Activated naive CD4-positive, alpha-beta T cell treated with anti-CD3 and anti-CD28 coated beads, Interleukin-2, amount 50 U/mL, for 24 hours (primary cell): ENCODE results near the gene MACROD2.

ENCODE experiments used
- H3K27ac Mint-ChIP-seq: one replicate; pipeline ENCODE4 v1.8.0; 2021; ENCODE audit warnings: mild to moderate bottlenecking, mixed read lengths
- H3K27me3 Mint-ChIP-seq: one replicate; pipeline ENCODE4 v1.8.0; 2021; ENCODE audit warnings: mixed read lengths
- H3K36me3 Mint-ChIP-seq: one replicate; pipeline ENCODE4 v1.8.0; 2021; ENCODE audit warnings: mixed read lengths
- H3K4me1 Mint-ChIP-seq: one replicate; pipeline ENCODE4 v1.8.0; 2021; ENCODE audit warnings: mixed read lengths
- H3K4me3 Mint-ChIP-seq: one replicate; pipeline ENCODE4 v1.8.0; 2021; ENCODE audit warnings: mild to moderate bottlenecking, mixed read lengths
- H3K9me3 Mint-ChIP-seq: one replicate; pipeline ENCODE4 v1.8.0; 2021; ENCODE audit warnings: mixed read lengths

The MACROD2 gene

DNA sequence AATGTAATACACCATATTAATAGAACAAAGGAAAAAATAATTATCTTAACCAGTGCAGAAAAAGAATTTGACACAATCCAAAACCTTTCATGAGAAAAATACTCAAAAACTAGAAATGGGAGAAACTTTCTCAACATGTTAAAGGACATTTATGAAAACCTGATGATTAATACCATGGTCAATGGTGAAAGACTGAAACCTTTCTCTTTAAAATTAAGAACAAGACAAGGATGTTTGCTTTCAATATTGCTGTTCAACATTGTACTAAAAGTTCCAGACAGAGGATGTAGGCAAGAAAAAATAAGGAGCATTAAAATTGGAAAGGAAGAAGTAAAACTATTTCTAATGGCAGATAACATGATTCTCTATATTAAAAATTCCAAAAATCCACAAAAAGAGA lies 1323.4 kb downstream of the MACROD2 start:
- H3K4me3 Mint-ChIP-seq, result no peak overlapping the region

DNA sequence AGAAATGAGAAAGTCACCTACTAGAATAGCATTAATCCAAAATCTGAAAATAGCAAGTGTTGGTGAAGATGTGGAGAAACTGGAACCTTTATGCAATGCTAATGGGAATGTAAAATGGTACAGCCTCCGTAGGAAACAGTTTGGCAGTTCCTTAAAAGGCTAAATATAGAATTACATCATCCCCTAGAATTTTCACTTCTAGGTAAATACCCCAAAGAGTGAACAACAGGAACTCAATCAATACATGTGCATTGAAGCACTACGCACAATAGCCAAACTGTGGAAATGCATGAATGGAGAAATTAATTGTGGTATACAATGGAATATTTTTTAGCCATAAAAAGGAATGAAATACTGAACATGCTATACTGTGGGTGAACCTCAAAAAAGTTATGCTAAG lies 1324.1 kb downstream of the MACROD2 start:
- Mint-ChIP-seq H3K4me3 (no peak overlapping the region), H3K36me3 (no peaks in the 10 kb centered on the region), H3K9me3 (no peaks in the 10 kb centered on the region), H3K27ac (no peak overlapping the region), H3K27me3 (no peaks in the 10 kb centered on the region), H3K4me1 (no peaks in the 10 kb centered on the region)

More for the DNA sequence above, 1323.4 kb downstream of the MACROD2 start:
- H3K4me1 Mint-ChIP-seq, result no peaks in the 10 kb centered on the region
- H3K27ac Mint-ChIP-seq, result no peak overlapping the region
- no peaks in the 10 kb centered on the region for H3K27me3 Mint-ChIP-seq
- H3K9me3 Mint-ChIP-seq, result no peaks in the 10 kb centered on the region
- no peaks in the 10 kb centered on the region for H3K36me3 Mint-ChIP-seq

DNA sequence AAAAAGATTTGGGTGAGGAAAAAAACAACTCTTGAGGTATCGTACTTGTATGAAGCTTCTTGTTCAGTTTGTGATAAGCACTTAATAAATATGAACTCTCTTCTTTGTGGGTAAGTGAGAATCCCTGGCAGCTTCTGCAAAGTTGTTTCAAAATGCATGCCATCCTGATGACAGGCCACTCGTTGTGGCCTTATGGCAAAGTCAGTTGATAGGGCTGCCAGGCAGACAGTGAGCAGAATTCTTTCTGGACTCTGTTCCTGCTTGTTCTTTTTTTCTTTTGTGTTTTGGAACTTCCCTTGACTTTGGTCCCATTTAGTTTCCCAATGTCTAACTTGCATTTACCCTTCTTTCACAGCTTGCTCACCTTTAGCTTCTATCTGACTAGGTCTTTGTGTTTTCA lies 1325.6 kb downstream of the MACROD2 start:
- H3K36me3 Mint-ChIP-seq, result no peaks in the 10 kb centered on the region

DNA sequence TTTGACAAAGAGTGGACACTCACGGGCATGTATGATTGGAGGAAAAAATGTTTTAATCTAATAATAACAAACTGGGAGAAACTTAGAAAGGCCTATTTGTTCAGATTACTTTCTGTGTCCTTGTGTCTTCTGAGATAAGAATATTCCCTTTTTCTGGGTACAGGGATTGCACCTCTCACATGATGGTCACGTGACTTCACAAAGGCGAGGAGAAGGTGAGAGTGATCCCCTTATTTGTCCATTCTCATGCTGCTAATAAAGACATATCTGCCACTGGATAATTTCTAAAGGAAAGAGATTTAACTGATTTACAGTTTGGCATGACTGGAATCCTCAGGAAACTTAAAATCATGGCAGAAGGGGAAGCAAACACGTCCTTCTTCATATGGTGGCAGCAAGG lies 1331.8 kb downstream of the MACROD2 start:
- H3K4me3 Mint-ChIP-seq, result no peak overlapping the region
- no peak overlapping the region for H3K27ac Mint-ChIP-seq

More for the DNA sequence above, 1325.6 kb downstream of the MACROD2 start:
- Mint-ChIP-seq H3K4me1 (no peaks in the 10 kb centered on the region), H3K4me3 (no peak overlapping the region), H3K27ac (no peak overlapping the region), H3K27me3 (no peaks in the 10 kb centered on the region), H3K9me3 (no peaks in the 10 kb centered on the region)

DNA sequence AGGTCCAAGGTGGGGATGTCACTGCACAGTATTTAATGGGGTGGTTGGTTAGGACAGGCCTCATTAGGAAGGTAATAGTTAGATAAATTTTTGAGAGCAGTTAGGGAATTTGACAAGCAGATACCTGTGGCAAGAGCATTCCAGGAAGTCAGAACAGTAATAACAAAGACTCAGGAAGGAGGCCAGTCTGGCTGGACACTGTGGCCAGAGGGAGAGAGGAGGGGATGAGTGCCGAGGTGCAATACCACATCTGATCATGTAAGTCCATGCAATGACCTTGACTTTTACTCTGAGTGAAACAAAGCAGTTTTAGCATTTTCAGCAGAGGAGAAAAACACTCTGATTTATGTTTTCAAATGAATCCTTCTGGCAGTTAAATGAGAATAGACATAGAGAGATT lies 1332.8 kb downstream of the MACROD2 start:
- H3K4me3 Mint-ChIP-seq, result no peak overlapping the region
- H3K9me3 Mint-ChIP-seq, result no peaks in the 10 kb centered on the region
- no peaks in the 10 kb centered on the region for H3K27me3 Mint-ChIP-seq
- H3K27ac Mint-ChIP-seq, result no peak overlapping the region
- H3K4me1 Mint-ChIP-seq, result no peaks in the 10 kb centered on the region
- H3K36me3 Mint-ChIP-seq, result no peaks in the 10 kb centered on the region

More for the DNA sequence above, 1331.8 kb downstream of the MACROD2 start:
- Mint-ChIP-seq H3K4me1 (no peaks in the 10 kb centered on the region), H3K36me3 (no peaks in the 10 kb centered on the region), H3K27me3 (no peaks in the 10 kb centered on the region), H3K9me3 (no peaks in the 10 kb centered on the region)

DNA sequence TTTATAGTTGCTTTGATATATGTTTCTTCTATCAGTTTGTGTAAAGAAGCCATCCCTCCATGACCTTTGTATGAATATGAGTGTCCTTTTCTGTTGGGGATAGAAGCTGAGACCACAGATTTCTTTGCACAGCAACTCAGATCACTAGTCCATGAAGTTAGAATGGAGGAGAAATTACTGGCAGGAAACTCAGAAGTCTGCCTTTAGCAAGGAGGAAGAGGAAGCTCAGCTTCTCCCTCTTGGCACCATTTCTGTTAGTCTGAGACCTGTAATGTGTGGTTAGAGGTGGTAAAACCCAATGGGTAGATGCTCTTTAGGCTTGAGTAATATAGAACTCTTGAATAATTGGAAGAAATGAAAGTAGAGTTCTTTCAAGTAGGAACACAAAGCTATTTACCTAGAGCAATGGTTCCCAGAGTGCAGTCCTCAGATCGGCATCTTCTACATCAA lies 1337.4 kb downstream of the MACROD2 start:
- Mint-ChIP-seq H3K36me3 (no peaks in the 10 kb centered on the region), H3K27ac (no peak overlapping the region), H3K27me3 (no peaks in the 10 kb centered on the region), H3K9me3 (no peaks in the 10 kb centered on the region), H3K4me3 (no peak overlapping the region), H3K4me1 (no peaks in the 10 kb centered on the region)

DNA sequence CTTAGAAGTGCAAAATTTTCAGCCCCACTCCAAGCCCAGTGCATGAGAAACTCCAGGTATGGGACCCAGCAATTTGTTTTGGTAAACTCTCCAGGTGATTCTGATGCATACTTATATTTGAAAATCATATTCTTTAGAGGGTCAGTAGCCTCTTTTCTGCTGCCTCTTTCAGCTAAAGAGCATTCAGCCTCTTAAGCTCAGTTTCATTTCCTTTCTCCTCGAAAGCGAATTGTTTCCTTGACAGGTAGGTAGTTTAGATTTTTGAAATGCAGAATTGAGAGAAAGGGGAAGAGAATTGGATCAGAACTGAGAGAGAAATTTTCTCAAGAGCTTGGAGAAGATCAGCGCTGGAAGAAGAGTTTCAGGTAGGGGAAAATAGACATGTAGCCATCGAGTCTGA lies 1337.9 kb downstream of the MACROD2 start:
- H3K9me3 Mint-ChIP-seq, result no peaks in the 10 kb centered on the region
- H3K4me3 Mint-ChIP-seq, result no peak overlapping the region
- H3K36me3 Mint-ChIP-seq, result no peaks in the 10 kb centered on the region
- no peak overlapping the region for H3K27ac Mint-ChIP-seq
- H3K4me1 Mint-ChIP-seq, result no peaks in the 10 kb centered on the region
- no peaks in the 10 kb centered on the region for H3K27me3 Mint-ChIP-seq

DNA sequence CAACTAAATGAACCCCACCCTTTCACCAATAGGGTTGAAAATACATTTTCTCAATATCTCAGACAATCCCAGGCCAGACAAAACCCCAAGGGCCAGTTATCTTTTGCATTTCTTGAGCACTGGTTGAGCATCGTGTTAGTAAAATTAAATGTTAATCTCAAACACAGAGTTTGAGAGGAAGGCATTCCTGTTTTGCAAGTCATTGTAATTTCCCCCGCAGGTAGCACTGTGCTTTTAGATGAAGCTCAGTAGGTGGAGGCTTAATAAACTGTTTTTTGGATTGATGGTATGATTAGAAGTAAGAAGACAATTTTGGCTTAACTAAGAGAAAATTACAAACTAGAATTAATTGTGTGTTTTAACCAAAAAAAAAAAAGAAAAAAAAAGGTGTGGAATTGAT lies 1340.7 kb downstream of the MACROD2 start:
- Mint-ChIP-seq H3K36me3 (no peaks in the 10 kb centered on the region), H3K27me3 (no peaks in the 10 kb centered on the region), H3K27ac (no peak overlapping the region), H3K4me1 (no peaks in the 10 kb centered on the region), H3K9me3 (no peaks in the 10 kb centered on the region), H3K4me3 (no peak overlapping the region)

DNA sequence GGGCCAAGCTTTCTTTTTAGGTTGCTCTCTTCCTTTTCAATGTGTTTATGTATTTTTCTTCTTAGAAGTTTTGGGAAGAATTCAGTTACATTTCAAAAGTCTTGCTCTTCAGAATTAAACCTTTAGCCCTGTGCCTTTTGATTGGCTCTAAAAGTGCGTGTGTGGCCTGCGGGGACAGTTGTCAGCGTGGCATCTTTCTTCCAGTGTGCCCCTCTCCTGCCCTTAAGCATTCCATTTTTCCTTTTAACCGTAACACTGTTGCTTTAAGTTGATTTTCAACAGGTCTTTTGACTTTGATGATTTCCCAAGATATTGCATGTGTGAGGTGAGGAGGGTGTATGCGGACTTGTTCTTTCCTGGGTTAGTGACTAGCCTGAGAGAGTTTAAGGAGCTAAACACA lies 1341.2 kb downstream of the MACROD2 start:
- Mint-ChIP-seq H3K4me3 (no peak overlapping the region), H3K27ac (no peak overlapping the region), H3K9me3 (no peaks in the 10 kb centered on the region), H3K4me1 (no peaks in the 10 kb centered on the region), H3K27me3 (no peaks in the 10 kb centered on the region), H3K36me3 (no peaks in the 10 kb centered on the region)

DNA sequence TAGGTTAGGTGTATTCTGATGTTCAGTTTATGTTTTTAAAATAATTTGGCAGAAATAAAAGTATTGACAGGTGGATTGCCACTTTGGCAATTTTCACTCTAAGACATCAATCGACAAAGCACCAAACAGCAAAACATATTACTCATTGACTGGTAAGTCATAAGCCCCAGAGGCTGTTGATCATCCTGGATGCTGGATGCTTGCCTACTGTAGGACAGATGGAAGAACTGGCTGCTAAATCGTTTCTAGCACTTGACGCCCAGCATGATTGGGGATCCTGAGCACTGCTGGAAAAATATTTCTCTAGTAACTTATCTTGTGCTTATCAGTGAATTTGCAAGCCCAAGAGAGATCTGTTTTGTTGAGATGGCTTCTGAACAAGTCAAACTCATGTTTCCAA lies 1343.9 kb downstream of the MACROD2 start:
- Mint-ChIP-seq H3K36me3 (no peaks in the 10 kb centered on the region), H3K9me3 (peaks cover 15% of the 10 kb centered on the region), H3K4me3 (no peak overlapping the region), H3K27me3 (no peaks in the 10 kb centered on the region), H3K27ac (no peak overlapping the region), H3K4me1 (no peaks in the 10 kb centered on the region)

DNA sequence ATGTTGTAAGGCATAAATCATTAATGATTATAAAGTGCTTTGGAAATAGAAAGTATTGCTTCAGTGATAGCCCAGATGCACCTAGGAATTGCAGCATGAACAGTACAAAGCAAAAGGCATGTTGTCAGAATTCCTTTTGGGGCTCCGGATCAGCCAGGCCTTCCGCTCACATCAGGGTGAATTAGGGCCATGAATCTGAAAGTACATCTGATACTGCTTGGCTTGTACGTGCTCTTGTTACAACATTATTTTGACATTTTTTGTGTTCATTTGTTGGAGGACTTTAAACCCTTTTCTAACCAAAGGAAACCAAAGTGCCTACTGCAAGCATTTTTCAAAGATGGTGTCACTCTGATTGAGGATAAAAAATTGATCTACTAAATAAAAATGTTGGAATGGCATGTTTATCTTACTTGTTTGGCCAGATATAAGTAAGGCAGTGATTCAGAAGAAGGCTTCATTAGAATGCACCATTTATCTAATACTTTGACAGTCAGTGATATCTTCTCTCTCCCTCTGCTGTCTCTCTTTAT lies 1347.7 kb downstream of the MACROD2 start:
- no peaks in the 10 kb centered on the region for H3K36me3 Mint-ChIP-seq
- no peaks in the 10 kb centered on the region for H3K4me1 Mint-ChIP-seq
- H3K27me3 Mint-ChIP-seq, result no peaks in the 10 kb centered on the region
- peaks cover 19% of the 10 kb centered on the region for H3K9me3 Mint-ChIP-seq
- no peak overlapping the region for H3K4me3 Mint-ChIP-seq
- no peak overlapping the region for H3K27ac Mint-ChIP-seq

DNA sequence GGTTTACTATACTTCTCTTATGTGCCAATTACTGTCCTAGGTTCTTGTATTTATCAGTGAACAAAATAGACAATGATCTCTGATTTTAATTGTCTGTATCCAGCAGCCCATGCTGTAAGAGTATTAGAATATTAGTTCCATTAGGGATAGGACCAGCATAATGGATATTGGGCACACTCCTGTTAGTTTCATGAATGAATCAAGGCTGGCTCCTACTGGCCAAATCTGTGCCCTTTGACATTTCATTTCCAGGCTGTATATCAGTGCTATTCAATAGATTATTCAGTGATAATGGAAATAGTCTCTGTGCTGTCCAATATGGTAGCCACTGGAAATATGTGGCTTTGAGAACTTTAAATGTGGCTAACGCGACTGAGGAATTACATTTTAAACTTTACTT lies 1350.0 kb downstream of the MACROD2 start:
- Mint-ChIP-seq H3K9me3 (peaks cover 28% of the 10 kb centered on the region), H3K27ac (no peak overlapping the region), H3K4me1 (no peaks in the 10 kb centered on the region), H3K36me3 (no peaks in the 10 kb centered on the region), H3K4me3 (no peak overlapping the region), H3K27me3 (no peaks in the 10 kb centered on the region)

DNA sequence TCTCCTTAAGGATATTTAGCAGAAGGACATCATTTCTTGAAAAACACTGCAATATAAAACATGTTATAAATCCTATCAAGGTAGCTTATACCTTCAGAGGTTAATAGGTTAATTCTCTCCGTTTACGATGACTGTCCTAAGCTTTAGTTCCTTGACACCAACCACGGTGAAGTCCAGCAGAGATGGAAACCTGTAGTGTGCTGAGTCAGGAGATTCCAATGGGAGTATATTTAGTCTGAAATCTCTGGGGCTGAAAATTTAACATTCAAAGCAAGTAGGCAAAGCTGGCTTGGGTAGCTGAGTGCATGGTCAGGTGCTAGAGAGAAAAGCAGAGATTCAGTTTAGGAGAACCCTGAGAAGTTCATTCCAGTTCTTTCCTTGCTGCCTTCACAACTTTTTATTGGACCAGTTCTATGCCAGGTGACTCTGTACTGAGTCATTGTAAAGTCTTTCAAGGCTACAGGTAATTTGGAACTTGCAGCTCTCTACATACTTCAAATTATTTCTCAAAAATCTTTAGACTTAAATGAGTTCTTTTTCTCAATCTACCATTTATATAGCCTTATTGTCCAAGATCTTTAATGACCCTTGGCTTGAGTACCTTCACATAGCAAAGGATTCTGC lies 1351.5 kb downstream of the MACROD2 start:
- peaks cover 28% of the 10 kb centered on the region for H3K9me3 Mint-ChIP-seq
- H3K4me1 Mint-ChIP-seq, result no peaks in the 10 kb centered on the region
- H3K4me3 Mint-ChIP-seq, result no peak overlapping the region
- H3K27me3 Mint-ChIP-seq, result no peaks in the 10 kb centered on the region
- H3K36me3 Mint-ChIP-seq, result no peaks in the 10 kb centered on the region
- H3K27ac Mint-ChIP-seq, result no peak overlapping the region

DNA sequence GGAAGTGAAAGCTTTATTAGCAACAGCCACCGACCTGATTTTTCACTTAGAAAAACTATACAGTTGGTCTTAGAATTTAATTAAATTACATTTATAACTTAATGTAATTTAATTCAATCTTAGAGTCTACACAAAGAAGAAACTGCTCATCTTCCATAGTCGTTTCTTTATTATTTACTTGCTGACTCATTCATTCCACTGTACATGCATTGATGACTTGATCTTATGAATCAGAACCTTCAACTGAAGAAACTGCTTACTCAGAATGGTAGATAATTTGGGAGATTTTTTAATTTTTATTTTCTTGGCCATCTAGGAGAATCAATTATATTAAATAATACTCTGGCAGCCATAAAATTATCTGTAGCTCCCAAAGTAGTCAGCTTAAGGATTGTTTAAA lies 1363.7 kb downstream of the MACROD2 start:
- no peaks in the 10 kb centered on the region for H3K4me1 Mint-ChIP-seq
- no peaks in the 10 kb centered on the region for H3K27me3 Mint-ChIP-seq
- no peak overlapping the region for H3K27ac Mint-ChIP-seq
- H3K36me3 Mint-ChIP-seq, result no peaks in the 10 kb centered on the region
- no peak overlapping the region for H3K4me3 Mint-ChIP-seq
- H3K9me3 Mint-ChIP-seq, result peaks cover 10% of the 10 kb centered on the region

DNA sequence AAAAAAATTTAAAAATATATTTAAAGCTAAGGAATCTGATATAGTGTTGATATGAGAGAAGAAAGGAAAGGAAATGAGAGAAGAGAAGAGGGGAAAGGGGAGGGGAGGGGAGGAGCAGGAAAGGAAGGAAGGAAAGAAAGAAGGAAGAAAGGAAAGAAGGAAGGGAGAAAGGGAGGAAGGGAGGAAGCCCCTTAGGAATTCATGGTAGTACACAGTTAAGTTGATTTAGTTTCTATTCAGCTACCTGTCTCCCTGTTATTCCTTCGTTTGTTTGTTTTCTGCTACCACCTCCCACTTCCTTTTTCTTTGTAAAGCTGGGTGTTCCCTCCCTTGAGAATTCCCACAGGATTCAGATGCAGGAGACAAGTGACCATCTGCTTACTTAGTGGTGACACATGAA lies 1367.5 kb downstream of the MACROD2 start:
- Mint-ChIP-seq H3K36me3 (no peaks in the 10 kb centered on the region), H3K4me3 (no peak overlapping the region), H3K4me1 (no peaks in the 10 kb centered on the region), H3K9me3 (peaks cover 10% of the 10 kb centered on the region), H3K27me3 (no peaks in the 10 kb centered on the region), H3K27ac (no peak overlapping the region)

DNA sequence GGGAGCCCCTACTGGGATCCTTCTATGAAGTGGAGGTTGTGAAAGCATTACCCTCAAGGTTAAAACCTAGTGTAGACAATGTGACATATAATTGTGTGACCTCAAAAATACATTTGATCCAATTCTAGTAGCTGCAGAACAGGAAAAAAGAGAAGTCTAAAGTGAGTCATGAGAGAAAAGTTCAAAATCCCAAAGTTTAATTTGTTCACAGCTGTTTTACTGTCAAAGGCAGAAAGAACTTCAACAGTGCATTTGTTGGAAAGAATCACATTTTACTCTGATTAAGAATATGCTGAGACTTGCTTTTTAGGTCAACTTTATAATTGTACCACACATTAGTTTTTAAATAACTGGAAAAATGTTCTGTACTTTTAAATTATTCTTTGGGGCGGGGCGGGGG lies 1369.5 kb downstream of the MACROD2 start:
- Mint-ChIP-seq H3K4me3 (no peak overlapping the region), H3K36me3 (no peaks in the 10 kb centered on the region), H3K27ac (no peak overlapping the region), H3K9me3 (peaks cover 6% of the 10 kb centered on the region), H3K4me1 (no peaks in the 10 kb centered on the region), H3K27me3 (no peaks in the 10 kb centered on the region)

DNA sequence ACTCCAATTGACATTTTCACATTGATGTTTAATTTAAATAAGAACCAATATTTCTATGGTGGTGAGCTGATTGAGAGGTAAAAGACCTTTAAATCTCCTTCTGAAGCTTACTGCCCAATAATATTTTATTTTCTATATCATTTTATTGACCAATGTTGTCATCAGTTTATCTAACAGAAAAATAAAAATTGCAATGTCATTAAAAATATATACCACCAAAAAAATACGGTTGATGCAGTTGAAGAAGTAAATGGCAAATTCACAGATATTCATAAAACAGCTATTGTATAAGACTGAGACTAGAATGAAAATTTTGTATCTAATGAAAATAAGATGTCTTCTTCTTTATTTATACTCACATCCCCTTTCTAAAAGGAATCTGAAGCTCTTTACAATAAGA lies 1375.1 kb downstream of the MACROD2 start:
- Mint-ChIP-seq H3K4me1 (no peaks in the 10 kb centered on the region), H3K9me3 (peaks cover 7% of the 10 kb centered on the region), H3K27ac (no peak overlapping the region), H3K4me3 (no peak overlapping the region), H3K27me3 (no peaks in the 10 kb centered on the region), H3K36me3 (no peaks in the 10 kb centered on the region)
